ENCODE measurements around the gene BRAF. TPM values are rescaled to one million over a fixed set of nuclear protein-coding genes. Genes with fewer than 3 reads are reported as not detected.

Gene BRAF
- total RNA-seq, 1 donor from 2014 or later: 48.0 TPM

DNA sequence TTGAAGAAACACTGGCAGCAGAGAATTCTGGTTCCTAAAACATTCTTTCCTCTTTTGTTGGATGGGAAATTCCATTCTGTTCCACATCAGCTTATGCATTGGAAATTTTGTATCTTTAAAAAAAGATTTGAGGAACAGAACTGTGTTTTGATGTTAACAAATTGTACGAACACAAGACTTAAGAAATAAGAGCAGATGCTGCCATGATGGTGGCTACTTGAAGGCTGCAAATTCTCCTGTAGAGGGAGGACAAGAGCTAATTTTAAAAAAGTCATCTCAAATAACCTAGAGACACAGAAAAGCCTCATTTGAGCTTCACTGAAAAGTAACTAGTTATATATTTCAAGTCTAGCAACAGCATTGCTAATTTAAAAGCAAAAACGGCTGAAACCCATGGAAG, 198.4 kb downstream of the BRAF start:
- Histone ChIP-seq H3K4me2 (no peak overlapping the region), H3K9ac (no peak overlapping the region), H3K9me3 (ENCODE audit: low read depth) (no peaks in the 10 kb centered on the region), H3F3A (ENCODE audit: low read depth) (peaks cover 20% of the 10 kb centered on the region), H3K36me3 (no peaks in the 10 kb centered on the region), H3K4me3 (no peak overlapping the region), H3K27ac (peak overlapping the region; percentile 44), H3K79me2 (ENCODE audit: low read depth) (no peaks in the 10 kb centered on the region), H3K4me1 (peaks cover 18% of the 10 kb centered on the region), H2AFZ (replicated peaks) (no peak overlapping the region), H3K27me3 (no peaks in the 10 kb centered on the region), H4K20me1 (ENCODE audit: low read depth) (no peaks in the 10 kb centered on the region)
- H3K36me3 Mint-ChIP-seq: peaks cover 9% of the 10 kb centered on the region
- H3K27ac Mint-ChIP-seq: no peak overlapping the region
- H3K27me3 Mint-ChIP-seq (ENCODE audit: insufficient read depth, low read depth): no peaks in the 10 kb centered on the region
- peak; percentile 17 for DNase-seq (ENCODE audit: low spot score)
- no peaks in the 10 kb centered on the region for H3K4me1 Mint-ChIP-seq
- no peaks in the 10 kb centered on the region for H3K9me3 Mint-ChIP-seq
- H3K4me3 Mint-ChIP-seq: no peak overlapping the region
- TF ChIP-seq, protein P1, sequence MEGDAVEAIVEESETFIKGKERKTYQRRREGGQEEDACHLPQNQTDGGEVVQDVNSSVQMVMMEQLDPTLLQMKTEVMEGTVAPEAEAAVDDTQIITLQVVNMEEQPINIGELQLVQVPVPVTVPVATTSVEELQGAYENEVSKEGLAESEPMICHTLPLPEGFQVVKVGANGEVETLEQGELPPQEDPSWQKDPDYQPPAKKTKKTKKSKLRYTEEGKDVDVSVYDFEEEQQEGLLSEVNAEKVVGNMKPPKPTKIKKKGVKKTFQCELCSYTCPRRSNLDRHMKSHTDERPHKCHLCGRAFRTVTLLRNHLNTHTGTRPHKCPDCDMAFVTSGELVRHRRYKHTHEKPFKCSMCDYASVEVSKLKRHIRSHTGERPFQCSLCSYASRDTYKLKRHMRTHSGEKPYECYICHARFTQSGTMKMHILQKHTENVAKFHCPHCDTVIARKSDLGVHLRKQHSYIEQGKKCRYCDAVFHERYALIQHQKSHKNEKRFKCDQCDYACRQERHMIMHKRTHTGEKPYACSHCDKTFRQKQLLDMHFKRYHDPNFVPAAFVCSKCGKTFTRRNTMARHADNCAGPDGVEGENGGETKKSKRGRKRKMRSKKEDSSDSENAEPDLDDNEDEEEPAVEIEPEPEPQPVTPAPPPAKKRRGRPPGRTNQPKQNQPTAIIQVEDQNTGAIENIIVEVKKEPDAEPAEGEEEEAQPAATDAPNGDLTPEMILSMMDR (IDR thresholded peaks at IDR 0.05): peak; percentile 56
- TF ChIP-seq EZH2 (IDR thresholded peaks at IDR 0.05) (no peak), EZH2phosphoT487 (IDR thresholded peaks at IDR 0.05) (no peak)

DNA sequence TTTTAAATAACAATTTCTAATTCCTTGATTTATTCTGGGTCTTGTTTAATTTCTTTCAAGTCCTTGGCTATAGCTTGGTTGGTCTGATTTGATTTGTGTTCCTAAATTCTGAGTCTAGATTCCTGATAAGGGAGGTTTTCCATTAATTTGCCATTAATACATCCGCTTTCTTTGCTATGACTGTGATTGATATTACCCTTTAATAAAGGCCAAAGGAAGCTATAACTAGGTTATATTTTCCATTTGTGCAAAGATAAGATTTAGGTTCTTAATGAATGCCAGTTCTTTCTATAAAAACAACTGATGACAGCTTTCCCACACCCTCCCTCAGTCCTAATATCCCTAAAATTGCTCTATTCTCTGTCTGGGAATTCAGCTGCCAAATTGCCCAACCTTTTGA, 200.0 kb downstream of the BRAF start:
- H3K4me1 ChIP-seq: peaks cover 18% of the 10 kb centered on the region
- Mint-ChIP-seq H3K27me3 (ENCODE audit: insufficient read depth, low read depth) (no peaks in the 10 kb centered on the region), H3K4me1 (no peaks in the 10 kb centered on the region), H3K9me3 (no peaks in the 10 kb centered on the region), H3K4me3 (no peak overlapping the region), H3K27ac (no peak overlapping the region), H3K36me3 (peaks cover 5% of the 10 kb centered on the region)
- no peak overlapping the region for H3K4me2 ChIP-seq
- peaks cover 20% of the 10 kb centered on the region for H3F3A ChIP-seq (ENCODE audit: low read depth)
- TF ChIP-seq EZH2phosphoT487 (IDR thresholded peaks at IDR 0.05) (no peak), EZH2 (IDR thresholded peaks at IDR 0.05) (no peak)
- TF ChIP-seq, protein P1 (IDR thresholded peaks at IDR 0.05): no peak
- no peak overlapping the region for H3K9ac ChIP-seq
- DNase-seq (ENCODE audit: low spot score): no peak
- no peaks in the 10 kb centered on the region for H3K79me2 ChIP-seq (ENCODE audit: low read depth)
- no peak overlapping the region for H2AFZ ChIP-seq (replicated peaks)
- H3K36me3 ChIP-seq: no peaks in the 10 kb centered on the region
- H3K27ac ChIP-seq: no peak overlapping the region
- H3K27me3 ChIP-seq: no peaks in the 10 kb centered on the region
- no peaks in the 10 kb centered on the region for H3K9me3 ChIP-seq (ENCODE audit: low read depth)
- H3K4me3 ChIP-seq: no peak overlapping the region
- no peaks in the 10 kb centered on the region for H4K20me1 ChIP-seq (ENCODE audit: low read depth)

DNA sequence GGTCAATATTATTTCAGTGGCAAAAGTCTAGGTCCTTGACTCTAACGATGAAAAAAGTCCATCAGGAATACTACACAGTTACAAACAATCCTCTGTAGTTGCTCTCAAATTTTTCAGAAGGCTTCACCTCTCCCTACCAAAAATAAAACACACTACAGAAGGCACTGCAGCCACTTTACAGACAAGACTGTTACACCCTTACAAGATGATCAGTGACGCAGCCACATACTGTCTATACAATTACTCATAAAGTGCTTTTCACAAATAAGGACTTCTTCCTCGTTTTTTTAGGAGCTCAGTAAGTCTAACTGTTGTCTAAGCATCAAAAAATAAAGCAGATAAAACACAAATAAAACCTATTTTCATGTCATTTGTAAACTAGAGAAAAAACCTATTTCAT, 201.2 kb downstream of the BRAF start:
- H3K79me2 ChIP-seq (ENCODE audit: low read depth): no peaks in the 10 kb centered on the region
- H4K20me1 ChIP-seq (ENCODE audit: low read depth): no peaks in the 10 kb centered on the region
- no peaks in the 10 kb centered on the region for H3K27me3 ChIP-seq
- no peaks in the 10 kb centered on the region for H3K4me1 Mint-ChIP-seq
- H3F3A ChIP-seq (ENCODE audit: low read depth): peaks cover 20% of the 10 kb centered on the region
- TF ChIP-seq EZH2phosphoT487 (IDR thresholded peaks at IDR 0.05): no peak
- TF ChIP-seq EZH2 (IDR thresholded peaks at IDR 0.05): no peak
- TF ChIP-seq, protein P1 (IDR thresholded peaks at IDR 0.05): no peak
- H3K9ac ChIP-seq: no peak overlapping the region
- no peak for DNase-seq (ENCODE audit: low spot score)
- no peak overlapping the region for H3K27ac Mint-ChIP-seq
- H3K27ac ChIP-seq: no peak overlapping the region
- no peak overlapping the region for H3K4me2 ChIP-seq
- no peak overlapping the region for H3K4me3 Mint-ChIP-seq
- H3K27me3 Mint-ChIP-seq (ENCODE audit: insufficient read depth, low read depth): no peaks in the 10 kb centered on the region
- peaks cover 4% of the 10 kb centered on the region for H3K36me3 Mint-ChIP-seq
- peaks cover 18% of the 10 kb centered on the region for H3K4me1 ChIP-seq
- no peak overlapping the region for H3K4me3 ChIP-seq
- no peaks in the 10 kb centered on the region for H3K9me3 ChIP-seq (ENCODE audit: low read depth)
- H3K36me3 ChIP-seq: no peaks in the 10 kb centered on the region
- no peaks in the 10 kb centered on the region for H3K9me3 Mint-ChIP-seq
- no peak overlapping the region for H2AFZ ChIP-seq (replicated peaks)
